ENCODE measurements around the gene RPS6KB2. TPM values are rescaled to one million over a fixed set of nuclear protein-coding genes. Genes with fewer than 3 reads are reported as not detected.

The RPS6KB2 gene
- polyA plus RNA-seq, 1 donor (not counting 4 experiments of a cell fraction or from before 2014, with no cell fraction given): 61.4 TPM

DNA sequence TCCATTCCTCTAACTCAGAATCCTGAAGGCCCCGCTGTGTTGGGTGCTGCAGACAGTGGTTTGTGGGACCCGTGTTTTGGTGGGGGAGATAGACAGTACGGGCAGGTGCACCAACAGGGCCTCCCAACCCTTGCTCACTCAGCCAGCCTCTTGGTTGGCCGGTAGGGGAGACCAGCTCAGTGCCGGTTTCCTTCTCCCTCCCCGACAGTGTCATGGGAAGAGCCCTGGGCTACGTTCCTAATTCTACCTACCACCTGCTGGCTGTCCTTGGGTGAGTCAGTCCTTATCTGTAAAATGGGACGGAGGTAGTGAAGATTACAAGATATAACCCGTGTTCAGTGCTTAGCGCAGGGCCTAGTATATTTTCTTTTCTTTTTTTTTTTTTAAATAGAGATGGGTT is 34.9 kb downstream of the RPS6KB2 start:
- H3K79me2 ChIP-seq (ENCODE audit: control insufficient read depth, insufficient read depth, low read length): no peaks in the 10 kb centered on the region
- H3K9me1 ChIP-seq (ENCODE audit: control insufficient read depth, extremely low read depth, insufficient read depth, low read length): no peaks in the 10 kb centered on the region
- no peak overlapping the region for H2AFZ ChIP-seq (ENCODE audit: control insufficient read depth, low read length)
- DNase-seq (ENCODE audit: low read depth, low spot score): no peak
- H3K27me3 ChIP-seq (ENCODE audit: control insufficient read depth, extremely low read depth, insufficient read depth, low read length): no peaks in the 10 kb centered on the region
- FAIRE-seq: no peak
- no peaks in the 10 kb centered on the region for H3K9me3 ChIP-seq (ENCODE audit: control insufficient read depth, low read depth, low read length)
- no peaks in the 10 kb centered on the region for H4K20me1 ChIP-seq (ENCODE audit: control insufficient read depth, extremely low read depth, insufficient read depth, low read length)
- no peak overlapping the region for H3K9ac ChIP-seq (ENCODE audit: control insufficient read depth, extremely low read depth, insufficient read depth, low read length)
- H3K4me3 ChIP-seq (ENCODE audit: control insufficient read depth in 2 of 3, extremely low read depth in 1 of 3, insufficient read depth in 2 of 3, low read depth in 1 of 3, low read length in 3 of 3): no peak overlapping the region
- TF ChIP-seq CTCF (optimal IDR thresholded peaks at IDR 0.05 in 1 of 3, IDR thresholded peaks at IDR 0.05 in 1 of 3, conservative IDR thresholded peaks at IDR 0.05 in 1 of 3; ENCODE audit: extremely low read depth in 1 of 3, insufficient read depth in 2 of 3, low read length in 3 of 3) (no peak), EZH2 (IDR thresholded peaks at IDR 0.05; ENCODE audit: low read length) (no peak)
- peaks cover 0 to 5% of the 10 kb centered on the region in 2 experiments for H3K36me3 ChIP-seq (ENCODE audit: control insufficient read depth in 2 of 2, extremely low read depth in 1 of 2, insufficient read depth in 2 of 2, low read length in 2 of 2)
- dilution Hi-C loops (cut with MboI; ENCODE audit: extremely low pct_ligation_motif_present, low sequenced_read_pairs): no loop called here
- H3K4me2 ChIP-seq (ENCODE audit: control insufficient read depth, extremely low read depth, insufficient read depth, low read depth, low read length): no peak overlapping the region
- peaks cover 25% of the 10 kb centered on the region for H3K4me1 ChIP-seq (ENCODE audit: control insufficient read depth, extremely low read depth, insufficient read depth, low read length)
- no peak overlapping the region for H3K27ac ChIP-seq (ENCODE audit: control insufficient read depth, insufficient read depth, low read length)

DNA sequence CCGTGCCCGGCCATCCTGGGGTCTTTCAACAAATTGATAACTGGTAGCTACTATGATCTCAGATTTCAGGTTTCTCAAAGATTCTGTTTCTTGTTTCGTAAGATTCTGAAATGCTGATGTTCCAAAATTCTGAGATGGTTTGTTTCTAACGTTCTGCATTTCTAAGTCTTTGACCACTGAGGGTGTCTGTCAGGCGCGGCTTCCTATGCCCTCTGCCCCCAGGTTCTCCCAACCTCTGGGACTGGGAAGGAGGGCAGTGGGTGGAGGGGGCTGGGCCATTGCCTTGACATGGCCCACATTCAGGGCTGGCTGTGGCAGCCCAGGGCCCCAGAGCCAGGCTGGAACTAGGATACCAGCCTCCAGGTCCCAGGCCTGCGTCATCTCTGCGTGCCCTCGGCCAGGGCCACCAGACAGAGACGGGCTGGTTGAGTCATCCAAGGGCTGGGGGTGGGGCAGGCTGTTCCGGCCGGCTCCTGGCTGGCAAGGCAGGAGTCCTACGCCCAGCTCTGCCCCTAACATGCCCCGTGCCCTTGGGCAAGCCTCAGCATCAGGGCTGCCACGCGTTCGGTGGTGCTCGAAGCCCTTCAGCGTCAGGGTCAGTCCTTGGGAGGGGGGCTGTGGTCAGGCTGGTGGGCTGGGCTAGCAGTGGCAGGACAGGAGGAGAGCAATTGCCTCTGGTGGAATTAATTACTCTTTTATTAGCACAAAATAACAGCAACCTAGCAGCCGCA is 35.6 kb downstream of the RPS6KB2 start:
- H3K27me3 ChIP-seq (ENCODE audit: control insufficient read depth, extremely low read depth, insufficient read depth, low read length): no peaks in the 10 kb centered on the region
- H3K9me3 ChIP-seq (ENCODE audit: control insufficient read depth, low read depth, low read length): no peaks in the 10 kb centered on the region
- H3K4me2 ChIP-seq (ENCODE audit: control insufficient read depth, extremely low read depth, insufficient read depth, low read depth, low read length): peak overlapping the region; percentile 60
- H3K4me1 ChIP-seq (ENCODE audit: control insufficient read depth, extremely low read depth, insufficient read depth, low read length): peaks cover 25% of the 10 kb centered on the region
- DNase-seq (ENCODE audit: low read depth, low spot score) (no peak), FAIRE-seq (peak; percentile 26)
- TF ChIP-seq CTCF (optimal IDR thresholded peaks at IDR 0.05 in 1 of 3, IDR thresholded peaks at IDR 0.05 in 1 of 3, conservative IDR thresholded peaks at IDR 0.05 in 1 of 3; ENCODE audit: extremely low read depth in 1 of 3, insufficient read depth in 2 of 3, low read length in 3 of 3) (no peak), EZH2 (IDR thresholded peaks at IDR 0.05; ENCODE audit: low read length) (no peak)
- peaks cover 0 to 5% of the 10 kb centered on the region in 2 experiments for H3K36me3 ChIP-seq (ENCODE audit: control insufficient read depth in 2 of 2, extremely low read depth in 1 of 2, insufficient read depth in 2 of 2, low read length in 2 of 2)
- H3K9me1 ChIP-seq (ENCODE audit: control insufficient read depth, extremely low read depth, insufficient read depth, low read length): no peaks in the 10 kb centered on the region
- dilution Hi-C loops (cut with MboI; ENCODE audit: extremely low pct_ligation_motif_present, low sequenced_read_pairs): no loop called here
- peak overlapping the region; percentile 64 for H2AFZ ChIP-seq (ENCODE audit: control insufficient read depth, low read length)
- H3K9ac ChIP-seq (ENCODE audit: control insufficient read depth, extremely low read depth, insufficient read depth, low read length): peak overlapping the region; percentile 58
- H3K79me2 ChIP-seq (ENCODE audit: control insufficient read depth, insufficient read depth, low read length): no peaks in the 10 kb centered on the region
- no peaks in the 10 kb centered on the region for H4K20me1 ChIP-seq (ENCODE audit: control insufficient read depth, extremely low read depth, insufficient read depth, low read length)
- no peak overlapping the region for H3K4me3 ChIP-seq (ENCODE audit: control insufficient read depth in 2 of 3, extremely low read depth in 1 of 3, insufficient read depth in 2 of 3, low read depth in 1 of 3, low read length in 3 of 3)
- peak overlapping the region; percentile 79 for H3K27ac ChIP-seq (ENCODE audit: control insufficient read depth, insufficient read depth, low read length)

Measured in keratinocyte (primary cell).